Adrenal gland (tissue), 5 donors: ENCODE data around the gene NSMCE4A.

ENCODE experiments used
- POLR2A ChIP-seq, 2 donors: fragments of 450-650 bp; IDR thresholded peaks; one replicate each; pipeline ENCODE4 v1.6.1; 2017; ENCODE audit warnings: antibody characterized with exemption in 2 of 2, mild to moderate bottlenecking in 2 of 2, moderate library complexity in 1 of 2
- TF ChIP-seq, protein P1 (sequence below), 6 experiments: fragments of 450-650 bp in 4 of 6; fragments of 200-600 bp in 2 of 6; sonication (generic) in 1 of 6; IDR thresholded peaks; 1 replicate in 5 of 6; 2 replicates in 1 of 6; pipeline versions ENCODE4 v1.5.1 to v1.8.0; 2016 to 2021; ENCODE audit warnings: antibody characterized with exemption in 6 of 6, mild to moderate bottlenecking in 2 of 6, moderate library complexity in 1 of 6
- donor health status: DM: no; HTN: no; CAD: no.

DNA sequence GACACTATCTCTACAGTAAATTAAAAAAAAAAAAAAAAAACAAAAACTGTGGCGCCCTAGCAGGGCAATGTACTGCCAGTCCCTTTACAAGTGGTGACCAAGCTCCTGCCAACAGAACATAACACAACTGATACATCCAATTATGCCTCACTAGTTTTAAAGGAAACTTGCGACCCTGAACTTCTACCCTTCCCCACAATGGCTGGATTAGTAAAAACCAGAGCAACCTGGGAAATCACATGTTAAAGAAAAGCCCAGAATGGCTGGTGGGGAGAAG is 63.7 kb downstream of the NSMCE4A start:
- TF ChIP-seq, protein P1, sequence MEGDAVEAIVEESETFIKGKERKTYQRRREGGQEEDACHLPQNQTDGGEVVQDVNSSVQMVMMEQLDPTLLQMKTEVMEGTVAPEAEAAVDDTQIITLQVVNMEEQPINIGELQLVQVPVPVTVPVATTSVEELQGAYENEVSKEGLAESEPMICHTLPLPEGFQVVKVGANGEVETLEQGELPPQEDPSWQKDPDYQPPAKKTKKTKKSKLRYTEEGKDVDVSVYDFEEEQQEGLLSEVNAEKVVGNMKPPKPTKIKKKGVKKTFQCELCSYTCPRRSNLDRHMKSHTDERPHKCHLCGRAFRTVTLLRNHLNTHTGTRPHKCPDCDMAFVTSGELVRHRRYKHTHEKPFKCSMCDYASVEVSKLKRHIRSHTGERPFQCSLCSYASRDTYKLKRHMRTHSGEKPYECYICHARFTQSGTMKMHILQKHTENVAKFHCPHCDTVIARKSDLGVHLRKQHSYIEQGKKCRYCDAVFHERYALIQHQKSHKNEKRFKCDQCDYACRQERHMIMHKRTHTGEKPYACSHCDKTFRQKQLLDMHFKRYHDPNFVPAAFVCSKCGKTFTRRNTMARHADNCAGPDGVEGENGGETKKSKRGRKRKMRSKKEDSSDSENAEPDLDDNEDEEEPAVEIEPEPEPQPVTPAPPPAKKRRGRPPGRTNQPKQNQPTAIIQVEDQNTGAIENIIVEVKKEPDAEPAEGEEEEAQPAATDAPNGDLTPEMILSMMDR (IDR thresholded peaks at IDR 0.05): no peak
- TF ChIP-seq POLR2A (IDR thresholded peaks at IDR 0.05): no peak
